ENCODE results near the gene FBRSL1. TPM values are rescaled to one million over a fixed set of nuclear protein-coding genes. Genes with fewer than 3 reads are reported as not detected.
A peak's percentile ranks its signal among the peaks of the same experiment; 100 is the strongest.

FBRSL1 gene
- total RNA-seq, 1 donor from 2014 or later = 43.8 TPM

DNA sequence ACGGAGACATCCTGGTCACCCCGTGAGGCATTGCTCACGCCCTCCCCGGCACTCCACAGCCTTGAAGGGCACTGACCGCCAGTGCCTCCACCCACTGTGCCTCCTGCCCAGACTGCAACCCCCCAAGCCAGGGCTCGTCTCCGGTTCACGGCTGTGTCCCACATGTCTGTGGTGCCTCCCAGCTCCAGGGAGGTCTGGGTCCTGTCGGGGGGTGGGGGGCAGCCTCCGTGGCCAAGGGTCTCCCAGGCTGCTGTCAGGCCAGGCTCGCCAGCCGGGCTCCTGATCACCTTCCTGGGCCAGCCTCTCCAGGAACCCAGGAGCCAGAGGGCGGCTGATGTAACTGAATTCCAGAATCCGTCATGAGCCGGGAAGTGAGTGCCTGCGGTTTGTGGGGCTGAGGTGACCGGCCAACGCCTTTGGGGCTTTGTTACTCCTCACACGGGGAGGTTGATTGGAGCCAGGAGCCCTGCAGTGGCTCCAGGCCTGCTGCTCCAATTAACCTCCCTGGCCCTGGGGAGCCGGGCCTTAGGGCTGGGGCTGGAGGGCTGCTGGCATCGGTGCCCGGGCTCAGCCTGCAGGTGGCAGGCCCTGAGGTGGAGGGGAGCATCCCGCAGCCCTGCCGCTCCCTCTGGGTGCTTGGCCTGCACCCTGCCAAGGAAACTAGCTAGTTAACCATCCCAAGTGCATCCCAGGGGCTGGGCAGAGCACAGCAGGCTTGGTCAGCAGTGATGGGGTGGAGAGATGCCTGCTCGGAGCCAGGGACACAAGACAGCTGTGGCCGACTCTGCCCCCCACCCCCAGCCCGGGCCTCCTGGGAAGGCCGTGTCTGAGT, 36.4 kb upstream of the FBRSL1 start:
- H3K36me3 Mint-ChIP-seq (ENCODE audit: low read depth, unreplicated experiment) = no peaks in the 10 kb centered on the region
- Histone ChIP-seq H3K27me3 (ENCODE audit: insufficient read depth, low read length) (peaks cover 12% of the 10 kb centered on the region), H3K27ac (ENCODE audit: low read depth, low read length) (no peak overlapping the region), H3K4me3 (ENCODE audit: insufficient read depth, low read depth, low read length) (no peak overlapping the region), H3K4me2 (ENCODE audit: low read length) (peak overlapping the region; percentile 15), H3K4me1 (ENCODE audit: insufficient read depth, low read length) (peaks cover 7% of the 10 kb centered on the region), H3K79me2 (ENCODE audit: insufficient read depth, low read length) (no peaks in the 10 kb centered on the region), H2AFZ (ENCODE audit: low read depth, low read length) (no peak overlapping the region), H3K9ac (ENCODE audit: low read length) (no peak overlapping the region), H3K9me3 (ENCODE audit: insufficient read depth, low read depth, low read length) (peaks cover 5% of the 10 kb centered on the region), H3K36me3 (ENCODE audit: insufficient read depth, low read length) (no peaks in the 10 kb centered on the region), H4K20me1 (ENCODE audit: insufficient read depth, low read length) (no peaks in the 10 kb centered on the region)
- TF ChIP-seq, protein P1, sequence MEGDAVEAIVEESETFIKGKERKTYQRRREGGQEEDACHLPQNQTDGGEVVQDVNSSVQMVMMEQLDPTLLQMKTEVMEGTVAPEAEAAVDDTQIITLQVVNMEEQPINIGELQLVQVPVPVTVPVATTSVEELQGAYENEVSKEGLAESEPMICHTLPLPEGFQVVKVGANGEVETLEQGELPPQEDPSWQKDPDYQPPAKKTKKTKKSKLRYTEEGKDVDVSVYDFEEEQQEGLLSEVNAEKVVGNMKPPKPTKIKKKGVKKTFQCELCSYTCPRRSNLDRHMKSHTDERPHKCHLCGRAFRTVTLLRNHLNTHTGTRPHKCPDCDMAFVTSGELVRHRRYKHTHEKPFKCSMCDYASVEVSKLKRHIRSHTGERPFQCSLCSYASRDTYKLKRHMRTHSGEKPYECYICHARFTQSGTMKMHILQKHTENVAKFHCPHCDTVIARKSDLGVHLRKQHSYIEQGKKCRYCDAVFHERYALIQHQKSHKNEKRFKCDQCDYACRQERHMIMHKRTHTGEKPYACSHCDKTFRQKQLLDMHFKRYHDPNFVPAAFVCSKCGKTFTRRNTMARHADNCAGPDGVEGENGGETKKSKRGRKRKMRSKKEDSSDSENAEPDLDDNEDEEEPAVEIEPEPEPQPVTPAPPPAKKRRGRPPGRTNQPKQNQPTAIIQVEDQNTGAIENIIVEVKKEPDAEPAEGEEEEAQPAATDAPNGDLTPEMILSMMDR (IDR thresholded peaks at IDR 0.05; ENCODE audit: insufficient read depth, low read depth, low read length) = no peak
- no peak for TF ChIP-seq EZH2 (IDR thresholded peaks at IDR 0.05; ENCODE audit: insufficient read depth, low read length)
- no peak overlapping the region for H3K27ac Mint-ChIP-seq (ENCODE audit: unreplicated experiment)
- DNase-seq (ENCODE audit: low read depth) = peak; percentile 60
- FAIRE-seq = no peak
- peaks cover 36% of the 10 kb centered on the region for H3K27me3 Mint-ChIP-seq (ENCODE audit: low read depth, unreplicated experiment)
- H3K4me3 Mint-ChIP-seq (ENCODE audit: unreplicated experiment) = no peak overlapping the region
- no peaks in the 10 kb centered on the region for H3K9me3 Mint-ChIP-seq (ENCODE audit: unreplicated experiment)
- H3K4me1 Mint-ChIP-seq (ENCODE audit: low read depth, unreplicated experiment) = no peaks in the 10 kb centered on the region

- Mint-ChIP-seq H3K4me3 (ENCODE audit: unreplicated experiment) (no peak overlapping the region), H3K9me3 (ENCODE audit: unreplicated experiment) (no peaks in the 10 kb centered on the region), H3K27me3 (ENCODE audit: low read depth, unreplicated experiment) (peaks cover 42% of the 10 kb centered on the region), H3K4me1 (ENCODE audit: low read depth, unreplicated experiment) (no peaks in the 10 kb centered on the region), H3K27ac (ENCODE audit: unreplicated experiment) (no peak overlapping the region), H3K36me3 (ENCODE audit: low read depth, unreplicated experiment) (no peaks in the 10 kb centered on the region)
- no peak for TF ChIP-seq EZH2 (IDR thresholded peaks at IDR 0.05; ENCODE audit: insufficient read depth, low read length)
- TF ChIP-seq, protein P1 (IDR thresholded peaks at IDR 0.05; ENCODE audit: insufficient read depth, low read depth, low read length) = no peak
- peaks cover 7% of the 10 kb centered on the region for H3K4me1 ChIP-seq (ENCODE audit: insufficient read depth, low read length)
- H3K79me2 ChIP-seq (ENCODE audit: insufficient read depth, low read length) = no peaks in the 10 kb centered on the region
- no peaks in the 10 kb centered on the region for H4K20me1 ChIP-seq (ENCODE audit: insufficient read depth, low read length)
- H3K36me3 ChIP-seq (ENCODE audit: insufficient read depth, low read length) = no peaks in the 10 kb centered on the region
- FAIRE-seq = no peak
- no peak overlapping the region for H3K4me3 ChIP-seq (ENCODE audit: insufficient read depth, low read depth, low read length)
- peaks cover 12% of the 10 kb centered on the region for H3K27me3 ChIP-seq (ENCODE audit: insufficient read depth, low read length)
- H3K9ac ChIP-seq (ENCODE audit: low read length) = no peak overlapping the region
- peaks cover 5% of the 10 kb centered on the region for H3K9me3 ChIP-seq (ENCODE audit: insufficient read depth, low read depth, low read length)
- no peak overlapping the region for H3K4me2 ChIP-seq (ENCODE audit: low read length)
- no peak for DNase-seq (ENCODE audit: low read depth)
- H3K27ac ChIP-seq (ENCODE audit: low read depth, low read length) = no peak overlapping the region
- no peak overlapping the region for H2AFZ ChIP-seq (ENCODE audit: low read depth, low read length)
Observed at GRCh38 chr12:132454193-132454932, 35.6 kb upstream of the FBRSL1 start.

Data from astrocyte (in vitro differentiated cells and primary cell).